Stimulated activated CD8-positive, alpha-beta memory T cell treated with anti-CD3 and anti-CD28 coated beads, Interleukin-12 subunit alpha, Interleukin-12 subunit beta, amount 100 ng/mL, for 4 hours (primary cell): Measurements from ENCODE around the gene PTRHD1.

Experiments
- DNase-seq: peaks from one replicate; pipeline ENCODE4 v3.0.0-alpha.2; 2020; ENCODE audit warnings: low read depth

The PTRHD1 gene

DNA sequence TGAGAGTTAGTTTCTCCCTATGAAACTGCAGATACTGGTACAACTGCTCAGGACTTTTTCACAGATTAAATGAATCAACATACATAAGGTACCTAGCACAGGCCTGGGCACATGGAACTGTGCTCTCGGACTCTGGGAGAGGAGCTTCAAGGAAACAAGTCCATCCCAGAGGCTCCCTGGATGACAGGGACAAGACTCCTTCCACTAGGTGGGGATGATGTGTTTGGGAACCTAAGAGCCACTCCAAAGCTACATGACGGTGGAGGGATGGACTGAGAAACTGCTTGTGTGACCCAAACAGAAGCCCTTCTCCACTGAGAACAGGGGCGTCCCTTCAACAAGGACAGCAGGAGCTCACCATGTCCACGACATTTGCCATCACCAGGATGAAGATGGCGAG lies 37.2 kb upstream of the PTRHD1 start:
- no peak for DNase-seq

DNA sequence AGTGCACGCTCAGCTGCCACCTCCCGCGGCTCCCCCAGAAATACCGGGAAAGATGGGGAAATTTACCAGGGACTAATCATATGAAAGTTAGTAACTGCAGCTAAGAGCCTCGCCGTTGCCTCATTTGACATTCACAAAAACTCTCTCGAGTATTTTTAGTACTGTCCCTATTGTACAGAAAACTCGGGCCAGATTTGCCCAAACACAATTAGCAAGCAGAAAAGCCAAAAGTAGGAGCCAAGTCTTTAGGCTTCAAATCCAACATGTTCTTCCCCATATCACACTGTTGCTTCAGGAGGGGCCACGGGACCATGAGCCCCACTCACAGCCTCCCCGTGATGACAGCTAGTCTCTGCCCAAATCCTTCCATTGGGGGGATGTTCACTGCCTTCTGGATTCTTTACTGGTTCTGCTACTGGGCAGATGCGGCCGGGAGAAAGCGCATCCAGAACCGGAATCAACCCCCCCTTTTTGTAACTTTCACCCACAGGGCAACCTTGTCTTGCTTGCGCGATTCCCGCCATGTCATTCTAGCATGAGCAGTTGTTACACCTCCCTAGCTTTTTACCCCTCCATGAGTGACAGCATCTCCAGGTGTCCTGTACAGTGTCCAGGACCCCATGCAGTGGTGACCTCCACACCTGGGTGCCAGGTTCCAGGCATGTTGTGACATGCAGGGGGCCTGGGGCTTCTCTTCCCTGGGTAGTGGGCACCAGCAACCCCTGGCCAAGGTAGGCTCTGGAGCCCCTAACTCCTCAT lies 35.2 kb upstream of the PTRHD1 start:
- DNase-seq = no peak

DNA sequence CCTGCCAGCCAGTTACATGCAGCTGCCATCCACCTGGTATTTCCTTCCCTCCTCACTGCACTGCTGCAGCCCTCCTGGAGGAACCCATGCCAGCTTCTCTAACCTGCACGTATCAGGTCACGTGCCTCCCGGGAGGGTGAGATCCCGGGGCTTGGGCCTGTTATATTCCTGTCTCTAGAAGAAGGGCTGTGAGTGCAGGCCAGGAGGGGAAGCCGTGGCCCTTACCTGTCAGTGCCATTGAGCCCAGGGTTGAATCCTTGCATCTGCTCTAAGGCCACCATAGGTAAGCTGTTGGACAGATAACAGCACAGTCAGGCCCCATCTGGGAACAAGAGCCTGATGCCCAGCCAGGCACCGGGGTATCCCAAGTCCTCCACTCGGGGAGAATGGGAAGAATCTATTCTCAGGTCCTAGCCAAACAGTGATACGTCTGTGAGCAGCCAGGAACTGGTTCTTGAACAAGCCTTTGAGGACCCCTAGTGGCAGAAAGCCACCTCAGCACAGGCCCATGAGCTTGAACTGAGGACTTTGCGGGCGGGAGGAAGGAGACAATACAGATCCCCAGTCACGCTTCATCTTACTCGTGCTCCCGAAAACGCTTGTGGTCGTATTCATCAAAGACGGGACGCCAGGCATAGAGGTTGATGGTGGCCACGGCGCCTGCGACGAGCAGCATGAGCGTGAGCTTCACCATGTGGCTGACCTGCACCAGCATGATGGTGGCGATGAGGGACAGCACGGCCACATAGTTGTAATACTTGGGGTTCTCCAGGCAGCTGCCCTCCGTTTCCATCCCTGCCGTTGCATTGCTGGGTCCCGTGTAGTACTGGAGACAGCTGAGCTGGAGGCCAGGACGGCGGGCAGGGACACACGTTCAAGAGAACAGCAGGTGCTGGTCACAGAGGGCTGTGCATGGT lies 34.4 kb upstream of the PTRHD1 start:
- DNase-seq = peak; percentile 25

GRCh38 chr2:24826773-24827145 lies 33.6 kb upstream of the PTRHD1 start:
- no peak for DNase-seq

GRCh38 chr2:24825883-24826772 lies 32.9 kb upstream of the PTRHD1 start:
- DNase-seq = no peak

- no peak for DNase-seq
Measured at GRCh38 chr2:24824966-24825882, 32.0 kb upstream of the PTRHD1 start.

DNA sequence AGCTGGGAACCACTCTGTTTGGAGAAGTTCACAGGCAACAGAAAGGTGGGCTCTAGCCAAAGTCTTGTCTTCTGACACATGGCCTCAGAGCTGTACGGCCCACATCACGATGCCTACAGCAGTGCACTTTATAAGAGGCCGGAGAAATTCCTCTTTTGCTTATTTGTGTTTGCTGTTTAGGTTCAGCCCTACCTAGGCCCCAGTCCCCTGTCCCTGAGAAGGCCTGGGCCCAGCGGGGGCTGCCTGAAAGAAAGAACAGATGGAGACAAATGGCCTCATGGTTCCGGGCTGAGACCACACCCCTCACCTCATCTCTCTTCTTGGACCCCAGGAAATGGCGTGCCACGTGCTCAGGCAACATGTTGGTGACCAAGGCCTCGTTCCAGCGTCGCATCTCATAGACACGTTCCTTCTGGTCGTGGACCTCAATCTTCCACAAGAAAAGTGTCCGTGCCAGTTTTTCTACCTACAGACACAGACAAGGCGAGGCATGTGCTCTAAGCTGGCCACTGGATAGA lies 30.9 kb upstream of the PTRHD1 start:
- DNase-seq = no peak

DNA sequence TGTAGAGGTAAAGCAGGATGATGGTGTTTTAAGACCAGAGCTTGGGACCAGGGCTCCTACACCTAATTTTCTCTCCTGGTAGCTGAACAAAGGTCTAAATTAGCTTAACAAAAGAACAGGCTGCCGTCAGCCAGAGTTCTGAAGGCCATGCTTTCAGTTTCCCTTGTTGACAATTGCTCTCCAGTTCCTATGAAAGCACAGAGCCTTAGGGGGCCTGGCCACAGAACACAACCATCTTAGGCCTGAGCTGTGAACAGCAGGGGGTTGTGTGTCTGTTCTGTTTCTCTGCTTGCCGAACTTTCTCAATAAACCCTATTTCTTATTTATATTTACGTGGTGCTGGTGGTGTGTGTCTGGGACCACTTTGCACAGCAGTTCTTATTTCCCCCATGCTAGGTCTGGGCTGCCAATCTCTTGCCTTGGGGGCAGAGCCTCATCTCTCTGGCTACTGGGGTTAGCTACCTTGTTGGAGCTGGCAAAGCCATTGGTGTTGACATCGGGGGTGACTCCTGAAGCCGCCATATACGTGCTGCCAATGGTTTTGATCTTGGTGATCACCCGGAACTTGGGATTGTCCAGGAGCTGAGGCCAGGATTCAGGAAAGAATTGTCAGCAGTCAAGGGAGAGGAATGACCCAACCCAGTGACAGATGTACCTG lies 29.0 kb upstream of the PTRHD1 start:
- no peak for DNase-seq

DNA sequence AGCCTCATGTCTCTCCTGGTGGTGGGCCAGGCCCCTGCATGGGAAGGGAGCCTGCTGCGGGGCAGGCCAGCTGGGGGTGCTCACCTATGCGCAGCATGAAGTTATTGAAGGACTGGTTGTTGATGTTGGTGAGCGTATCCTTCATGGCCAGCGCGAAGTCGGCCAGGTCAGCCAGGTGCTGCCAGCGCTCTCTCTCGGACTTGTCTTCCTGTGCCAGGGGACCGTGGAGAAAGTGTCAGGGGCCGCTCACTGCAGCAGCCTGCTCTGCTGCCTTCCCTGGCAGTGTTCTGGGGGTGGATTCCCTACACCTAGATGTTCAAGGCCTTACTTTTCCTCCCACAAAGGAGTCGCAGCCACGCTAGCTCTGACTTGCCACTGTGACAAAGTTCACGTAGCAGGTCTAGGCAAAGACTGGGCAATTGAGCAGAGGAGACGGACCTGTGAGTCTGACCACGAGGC lies 28.3 kb upstream of the PTRHD1 start:
- no peak for DNase-seq

DNA sequence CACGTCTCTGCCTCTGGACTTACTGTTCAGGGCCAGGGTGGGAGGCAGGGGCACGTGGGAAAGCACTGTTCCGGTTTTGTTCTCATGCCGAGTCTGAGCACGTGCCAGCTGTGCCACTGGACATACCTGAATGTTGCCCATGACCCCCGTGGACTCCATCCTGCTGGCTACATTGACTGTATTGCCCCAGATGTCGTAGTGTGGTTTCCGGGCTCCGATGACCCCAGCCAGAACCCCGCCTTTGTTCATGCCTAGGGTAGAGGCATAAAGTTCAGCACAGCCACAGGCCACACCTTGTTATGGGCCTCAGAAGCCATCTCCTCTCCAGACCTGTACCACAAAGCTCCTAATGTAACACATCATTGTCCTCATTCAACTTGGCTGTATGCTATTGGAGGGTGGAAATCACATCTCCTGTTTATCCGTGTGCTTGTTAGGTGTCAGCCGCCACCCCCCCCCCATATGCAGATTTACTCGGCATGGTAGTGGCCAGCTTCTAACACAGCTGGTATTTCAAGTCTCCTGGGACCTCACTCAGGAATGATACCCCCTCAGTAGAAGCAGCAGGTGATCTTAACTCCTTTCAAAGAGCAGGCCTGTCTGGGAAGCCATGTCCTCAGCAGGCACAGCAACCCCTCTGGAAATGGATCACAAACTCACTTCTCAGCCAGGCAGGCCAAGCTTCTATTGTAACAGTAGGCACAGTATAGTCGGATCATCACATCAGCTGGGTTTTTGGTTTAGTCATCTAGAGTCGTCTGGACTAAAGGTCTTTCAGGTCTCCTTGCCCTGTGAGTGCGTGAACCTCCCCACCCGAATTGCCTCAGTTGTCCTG lies 27.6 kb upstream of the PTRHD1 start:
- DNase-seq = no peak

- no peak for DNase-seq
Measured at GRCh38 chr2:24820175-24820513, 27.0 kb upstream of the PTRHD1 start.

GRCh38 chr2:24819442-24820174 lies 26.4 kb upstream of the PTRHD1 start:
- no peak for DNase-seq

GRCh38 chr2:24818721-24819167 lies 25.6 kb upstream of the PTRHD1 start:
- DNase-seq = no peak

DNA sequence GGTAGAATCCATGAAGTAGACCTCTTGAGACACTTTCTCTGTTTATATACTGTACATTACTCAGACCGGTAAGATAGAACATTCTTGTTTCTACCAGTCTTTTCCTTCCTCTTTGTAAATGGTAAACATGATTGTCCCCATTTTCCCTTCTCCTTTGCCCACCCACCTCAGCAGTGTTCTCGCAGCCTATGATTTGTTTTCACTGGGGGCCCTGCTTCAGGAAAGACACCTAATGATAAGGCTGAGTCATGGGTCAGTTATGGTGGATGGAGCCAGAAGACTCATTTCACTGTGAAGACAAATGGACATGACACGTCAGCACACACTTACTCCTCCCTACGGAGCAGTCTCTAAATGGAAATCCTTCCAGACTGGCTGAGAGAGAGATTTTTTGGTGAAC lies 23.7 kb upstream of the PTRHD1 start:
- no peak for DNase-seq

GRCh38 chr2:24816404-24816803 lies 23.2 kb upstream of the PTRHD1 start:
- no peak for DNase-seq

DNA sequence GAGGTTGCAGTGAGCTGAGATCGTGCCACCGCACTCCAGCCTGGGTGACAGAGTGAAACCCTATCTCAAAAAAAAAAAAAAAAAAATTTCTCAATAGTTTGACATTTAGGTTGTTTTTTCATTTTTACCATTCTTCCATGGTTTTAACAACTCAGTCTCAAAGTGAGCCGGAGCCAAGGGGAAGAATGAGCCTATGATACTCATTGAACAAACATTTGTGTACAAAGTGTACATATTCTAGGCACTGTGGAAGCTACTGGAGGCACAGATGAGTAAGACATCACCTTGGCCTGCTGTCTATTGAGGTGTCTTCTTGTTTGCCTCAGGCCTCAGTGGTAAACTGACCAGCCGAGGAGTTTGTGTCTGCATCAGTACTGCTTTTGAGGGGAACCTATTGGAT lies 22.0 kb upstream of the PTRHD1 start:
- no peak for DNase-seq

DNA sequence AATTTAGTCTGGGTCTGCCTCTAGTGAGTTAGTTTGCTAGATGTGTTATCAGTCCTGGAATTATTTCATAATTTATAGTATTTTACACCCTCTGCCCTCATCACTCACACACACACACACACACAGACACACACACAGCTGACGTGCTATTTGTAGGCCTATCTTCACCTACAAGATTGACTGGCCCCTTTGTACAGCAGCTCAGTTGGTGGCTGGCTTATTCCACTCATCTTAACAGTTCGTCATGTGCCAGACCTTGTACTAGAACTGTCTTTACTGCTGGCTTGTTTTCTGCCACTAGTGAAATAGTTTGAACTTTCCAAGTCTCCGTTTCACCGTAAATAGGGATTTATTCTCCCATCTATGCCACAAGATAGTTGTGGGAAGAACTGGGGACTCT lies 21.3 kb upstream of the PTRHD1 start:
- no peak for DNase-seq

GRCh38 chr2:24813691-24814137 lies 20.5 kb upstream of the PTRHD1 start:
- DNase-seq = no peak
